ENCODE results near the gene CCL7.

CCL7 gene

DNA sequence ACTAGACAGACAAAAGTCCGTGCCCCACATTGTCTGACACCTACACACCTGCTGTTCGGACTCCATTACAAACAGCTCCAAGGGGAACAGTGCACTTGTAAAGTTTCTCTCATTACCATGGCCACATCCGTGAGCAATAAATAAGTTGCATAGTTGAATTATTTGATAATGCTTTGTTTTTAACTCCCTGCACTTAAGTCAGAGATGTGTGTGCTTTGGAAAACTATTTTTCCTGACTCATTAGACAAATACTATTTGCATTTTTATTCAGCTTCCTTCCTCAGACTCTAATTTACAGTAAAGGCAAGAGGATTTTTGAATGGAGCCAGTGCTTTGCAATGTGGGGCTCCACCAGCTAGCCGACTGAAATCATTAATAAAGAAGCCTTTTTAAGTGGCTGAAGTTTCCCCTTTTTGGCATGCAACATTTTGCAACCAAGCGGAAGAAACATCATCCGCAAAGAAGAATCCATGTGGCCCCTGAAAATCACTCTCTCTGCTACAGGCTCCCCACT is 21.5 kb upstream of the CCL7 start:
- peak in 1 of 2 donors; percentile 8 for DNase-seq

GRCh38 chr17:34249061-34249460 is 21.0 kb upstream of the CCL7 start:
- no peak for DNase-seq

DNA sequence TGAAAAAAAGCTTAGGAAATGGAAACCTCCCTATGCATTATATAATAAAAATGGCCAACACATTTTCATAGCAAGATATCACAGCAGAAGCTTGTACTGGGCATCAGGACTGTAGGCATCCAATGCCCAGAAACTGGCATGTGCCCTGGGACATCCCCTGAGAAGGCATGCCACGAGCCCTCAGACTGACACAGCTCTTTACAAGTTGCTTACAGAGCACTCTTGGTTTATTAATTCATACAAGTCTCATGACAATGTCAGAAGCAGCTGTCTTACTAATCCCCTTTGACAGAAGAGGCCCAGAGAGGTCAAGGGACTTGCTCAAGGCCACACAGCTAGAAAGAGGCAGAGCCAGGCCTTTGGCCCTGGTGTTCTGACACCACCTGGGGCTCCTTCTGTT is 20.5 kb upstream of the CCL7 start:
- peak in 1 of 2 donors; percentile 8 for DNase-seq

GRCh38 chr17:34251186-34251585 is 18.8 kb upstream of the CCL7 start:
- no peak for DNase-seq

- DNase-seq, result peak in 1 of 2 donors; percentile 12
These were observed 18.0 kb upstream of the CCL7 start for GRCh38 chr17:34252095-34252443.

DNA sequence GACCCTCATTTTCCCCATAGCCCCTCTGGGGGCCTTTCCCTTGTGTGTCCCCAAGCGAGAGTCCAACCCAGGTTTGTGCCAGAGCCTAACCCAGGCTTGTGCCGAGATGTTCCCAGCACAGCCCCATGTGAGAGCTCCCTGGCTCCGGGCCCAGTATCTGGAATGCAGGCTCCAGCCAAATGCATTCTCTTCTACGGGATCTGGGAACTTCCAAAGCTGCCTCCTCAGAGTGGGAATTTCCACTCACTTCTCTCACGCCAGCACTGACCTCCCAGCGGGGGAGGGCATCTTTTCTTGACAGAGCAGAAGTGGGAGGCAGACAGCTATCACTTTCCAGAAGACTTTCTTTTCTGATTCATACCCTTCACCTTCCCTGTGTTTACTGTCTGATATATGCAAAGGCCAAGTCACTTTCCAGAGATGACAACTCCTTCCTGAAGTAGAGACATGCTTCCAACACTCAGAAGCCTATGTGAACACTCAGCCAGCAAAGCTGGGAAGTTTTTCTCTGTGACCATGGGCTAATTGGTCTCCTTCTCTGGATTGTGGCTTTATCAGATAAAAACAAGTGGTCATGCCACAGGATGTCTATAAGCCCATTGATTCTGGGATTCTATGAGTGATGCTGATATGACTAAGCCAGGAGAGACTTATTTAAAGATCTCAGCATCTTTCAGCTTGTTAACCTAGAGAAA is 17.4 kb upstream of the CCL7 start:
- DNase-seq, result no peak

DNA sequence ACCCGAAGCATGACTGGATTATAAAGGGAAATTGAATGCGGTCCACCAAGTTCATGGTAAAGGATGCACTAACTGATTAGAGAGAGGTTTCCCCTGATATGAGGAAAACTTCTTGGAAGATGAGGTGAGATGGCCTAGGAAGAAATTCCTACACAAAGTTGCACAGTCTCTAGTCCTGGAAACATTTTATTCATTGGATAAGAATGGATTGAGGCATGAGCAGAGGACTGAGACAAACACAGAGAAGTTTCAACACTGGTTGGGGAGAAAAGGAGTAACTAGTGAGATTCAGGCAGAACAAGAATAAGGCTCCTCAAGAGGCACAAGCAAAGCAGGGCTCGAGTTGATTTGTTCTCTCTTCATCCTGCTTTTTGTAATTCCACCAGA is 16.9 kb upstream of the CCL7 start:
- DNase-seq, result no peak

DNA sequence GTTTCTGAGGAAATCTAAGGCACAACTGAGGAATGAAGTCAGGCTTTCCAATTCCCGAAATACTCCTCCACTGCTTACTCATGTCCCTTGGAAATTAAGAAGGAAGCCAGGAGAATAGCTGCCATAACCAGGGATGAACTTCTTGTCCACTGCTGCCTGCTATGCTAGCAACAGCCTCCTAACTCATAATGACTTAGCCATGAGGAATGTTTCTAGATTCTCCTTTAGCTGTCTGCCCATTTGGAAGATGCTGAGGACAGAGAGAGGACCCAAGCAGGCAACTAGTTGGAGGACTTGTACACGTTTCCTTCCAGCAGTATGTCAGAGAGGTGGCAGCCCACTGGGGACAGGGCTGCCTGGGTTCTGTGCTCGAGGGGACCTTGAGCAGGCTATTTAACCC is 15.9 kb upstream of the CCL7 start:
- no peak for DNase-seq

- peak in 1 of 2 donors; percentile 5 for DNase-seq
These were observed 15.2 kb upstream of the CCL7 start, which contains the start of gene CCL2 for GRCh38 chr17:34254651-34255380. Gene CCL2 (plus strand): TSS chr17:34255285. CDS start chr17:34255350, 65 bp downstream.

DNA sequence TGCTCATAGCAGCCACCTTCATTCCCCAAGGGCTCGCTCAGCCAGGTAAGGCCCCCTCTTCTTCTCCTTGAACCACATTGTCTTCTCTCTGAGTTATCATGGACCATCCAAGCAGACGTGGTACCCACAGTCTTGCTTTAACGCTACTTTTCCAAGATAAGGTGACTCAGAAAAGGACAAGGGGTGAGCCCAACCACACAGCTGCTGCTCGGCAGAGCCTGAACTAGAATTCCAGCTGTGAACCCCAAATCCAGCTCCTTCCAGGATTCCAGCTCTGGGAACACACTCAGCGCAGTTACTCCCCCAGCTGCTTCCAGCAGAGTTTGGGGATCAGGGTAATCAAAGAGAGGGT is 14.7 kb upstream of the CCL7 start:
- DNase-seq, result no peak

- DNase-seq, result no peak
These were observed 14.2 kb upstream of the CCL7 start for GRCh38 chr17:34255841-34256240.

DNA sequence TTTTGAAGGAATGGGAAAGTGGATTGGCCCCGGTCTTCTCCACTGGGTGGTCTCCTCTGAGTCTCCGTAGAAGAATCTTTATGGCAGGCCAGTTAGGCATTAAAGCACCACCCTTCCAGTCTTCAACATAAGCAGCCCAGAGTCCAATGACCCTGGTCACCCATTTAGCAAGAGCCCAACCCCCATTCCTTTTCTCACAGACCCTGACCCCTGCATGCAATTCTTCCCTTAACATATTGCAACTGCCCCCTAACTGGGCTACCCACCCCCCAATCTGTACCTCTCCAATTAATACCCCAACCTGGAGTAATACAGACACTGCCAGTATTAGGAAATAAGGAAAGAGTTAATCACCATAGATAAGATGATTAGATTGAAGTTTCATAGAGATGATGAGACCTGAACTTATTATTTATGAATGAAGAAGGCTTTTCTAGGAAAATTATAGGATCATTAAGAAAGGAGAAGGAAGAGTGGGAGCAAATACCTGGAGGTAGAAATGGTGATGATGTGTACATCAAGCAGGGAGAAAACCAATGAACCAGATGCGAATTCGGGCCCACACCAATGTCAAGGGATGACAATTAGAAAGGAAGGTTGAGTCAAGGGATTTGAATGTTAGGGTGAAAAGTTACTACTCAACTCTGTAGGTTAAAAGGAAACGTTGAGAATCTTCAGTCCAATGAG is 12.6 kb upstream of the CCL7 start:
- DNase-seq, result no peak

DNA sequence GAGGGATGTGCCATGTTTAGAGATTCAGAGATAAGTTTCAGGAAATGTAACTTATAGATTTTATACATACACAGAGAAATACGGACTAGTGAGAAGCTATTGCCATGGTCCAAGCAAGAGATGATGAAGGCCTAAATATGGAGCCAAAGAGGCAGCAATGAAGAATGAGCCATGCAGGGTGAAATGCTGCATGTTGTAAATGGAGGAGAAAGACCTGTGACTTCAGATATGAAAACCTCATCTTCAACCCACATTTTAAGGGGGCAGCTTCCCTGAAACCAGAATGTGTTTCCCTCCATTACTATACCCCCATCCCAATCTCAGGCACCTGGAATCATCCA is 12.1 kb upstream of the CCL7 start:
- DNase-seq, result no peak

GRCh38 chr17:34259146-34259545 is 10.9 kb upstream of the CCL7 start:
- no peak for DNase-seq

GRCh38 chr17:34260861-34261260 is 9.2 kb upstream of the CCL7 start:
- DNase-seq, result no peak

DNA sequence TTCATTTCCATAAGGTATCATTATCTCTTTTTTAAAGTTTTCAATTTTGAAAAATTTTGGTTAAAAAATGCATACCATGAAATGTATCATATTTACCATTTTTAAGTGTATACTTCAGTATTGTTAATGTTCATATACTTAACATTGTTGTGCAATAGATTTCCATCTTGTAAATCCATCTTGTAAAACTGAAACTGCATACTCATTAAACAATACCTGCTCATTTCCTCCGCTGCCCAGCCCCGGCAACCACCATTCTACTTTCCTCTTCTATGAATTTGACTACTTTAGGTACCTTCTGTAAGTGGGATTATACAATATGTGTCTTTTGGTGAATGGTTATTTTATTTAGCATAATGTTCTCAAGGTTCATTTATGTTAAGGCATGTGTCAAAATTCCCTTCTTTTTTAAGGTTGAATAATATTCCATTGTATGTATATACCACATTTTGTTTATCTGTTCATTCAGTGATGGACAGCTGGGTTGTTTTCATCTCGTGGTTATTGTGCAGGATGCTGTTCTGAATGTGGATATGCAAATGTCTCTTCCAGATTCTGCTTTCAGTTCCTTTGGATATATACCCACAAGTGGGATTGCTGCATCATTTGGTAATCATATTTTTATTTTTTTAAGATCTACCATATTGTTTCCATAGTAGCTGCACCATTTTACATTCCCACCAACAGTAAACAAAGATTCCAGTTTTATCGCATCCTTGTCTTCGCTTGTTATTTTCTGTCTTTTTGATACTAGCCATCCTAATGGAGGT is 8.3 kb upstream of the CCL7 start:
- no peak for DNase-seq

DNA sequence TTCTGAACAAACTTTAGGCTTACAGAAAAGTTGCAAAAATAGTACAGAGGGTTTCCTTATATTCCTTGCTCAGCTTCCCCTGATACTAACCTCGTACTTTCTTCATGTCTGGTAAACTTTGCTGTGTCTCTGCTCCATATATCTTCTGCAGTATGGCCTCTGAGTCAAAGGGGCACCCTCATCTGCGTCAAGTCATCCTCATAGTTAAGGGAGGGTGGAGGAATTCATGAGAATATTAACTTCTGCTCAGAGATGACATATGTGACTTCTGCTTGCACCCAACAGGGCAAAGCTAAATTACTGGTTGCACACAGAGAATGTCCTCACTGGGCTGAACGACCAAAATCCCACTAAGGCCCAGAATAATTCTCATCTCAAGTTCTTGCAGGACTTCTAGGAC is 4.3 kb upstream of the CCL7 start:
- DNase-seq, result no peak

DNA sequence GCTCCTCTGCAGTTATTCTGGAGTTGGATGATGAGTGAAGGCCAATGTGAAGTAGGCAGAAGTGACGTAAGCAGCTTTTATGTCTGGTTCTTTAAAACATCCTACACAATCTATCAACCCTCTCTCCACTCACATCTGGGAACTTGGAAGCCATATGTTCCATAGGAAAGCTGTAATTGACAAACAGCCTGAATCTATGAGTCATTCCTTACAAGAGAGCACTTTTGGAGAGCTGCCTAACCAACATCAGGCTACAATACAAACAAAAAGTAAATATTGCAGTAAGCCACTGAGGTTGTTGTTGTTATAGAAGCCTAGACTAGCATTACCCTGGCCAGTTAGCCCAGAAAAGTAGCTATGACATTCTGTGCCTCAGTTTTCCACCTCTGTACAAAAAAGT is 5.9 kb downstream of the CCL7 start:
- no peak for DNase-seq

DNA sequence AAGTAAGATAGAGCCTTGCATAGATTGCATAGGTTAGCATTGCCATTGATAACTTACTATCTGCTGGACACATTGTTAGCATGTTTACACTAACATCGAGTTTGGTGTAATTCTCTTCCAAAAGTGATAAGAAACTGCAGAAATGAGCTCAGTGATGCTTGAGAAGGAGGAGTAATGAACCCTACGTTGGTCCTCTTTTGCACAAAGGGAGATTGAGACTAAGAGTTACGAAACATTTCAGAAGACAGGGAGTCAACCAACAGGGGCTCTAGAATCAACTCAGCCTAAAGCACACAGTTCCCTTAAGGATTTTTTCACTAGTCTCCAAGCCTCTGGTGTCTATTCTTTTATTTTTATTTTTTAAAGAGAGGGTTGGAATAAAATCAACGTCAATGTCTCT is 6.8 kb downstream of the CCL7 start:
- DNase-seq, result no peak

DNA sequence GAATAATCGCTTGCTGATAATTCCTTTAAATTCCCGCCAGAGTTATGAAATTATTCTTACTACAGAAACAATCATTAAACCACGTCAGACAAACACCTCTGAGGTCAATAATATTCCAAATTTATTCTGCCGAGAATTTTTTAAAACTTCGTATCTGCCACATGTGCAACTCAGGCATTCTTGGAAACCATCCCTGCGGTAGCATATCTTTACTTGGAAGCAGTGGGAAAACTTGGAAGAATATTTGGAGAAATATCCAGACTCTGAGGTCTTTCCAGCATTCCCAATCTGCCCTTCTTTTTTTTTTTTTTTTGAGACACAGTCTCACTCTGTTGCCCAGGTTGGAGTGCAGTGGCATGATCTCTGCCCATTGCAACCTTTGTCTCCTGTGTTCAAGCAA is 13.6 kb downstream of the CCL7 start:
- DNase-seq, result no peak

DNA sequence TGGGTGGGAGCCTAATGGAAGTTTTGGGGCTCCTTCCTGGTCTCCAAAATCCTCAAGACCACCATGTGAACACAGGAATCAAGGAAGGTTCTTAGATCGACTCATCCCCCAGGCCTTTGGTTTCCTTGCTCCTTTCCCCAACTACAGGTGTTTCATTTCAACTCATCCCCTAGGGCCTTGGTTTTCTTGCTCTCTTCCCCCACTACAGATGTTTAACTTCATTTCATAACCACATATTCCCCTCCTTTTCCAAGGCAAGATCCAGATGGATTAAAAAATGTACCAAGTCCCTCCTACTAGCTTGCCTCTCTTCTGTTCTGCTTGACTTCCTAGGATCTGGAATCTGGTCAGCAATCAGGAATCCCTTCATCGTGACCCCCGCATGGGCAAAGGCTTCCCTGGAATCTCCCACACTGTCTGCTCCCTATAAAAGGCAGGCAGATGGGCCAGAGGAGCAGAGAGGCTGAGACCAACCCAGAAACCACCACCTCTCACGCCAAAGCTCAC is 15.3 kb downstream of the CCL7 start, which contains the start of gene CCL11:
Gene CCL11, plus strand, starts transcription at position 457 of the 507 bp plus-strand sequence. CDS start 67 bp downstream, outside the sequence.
- DNase-seq, result no peak

DNA sequence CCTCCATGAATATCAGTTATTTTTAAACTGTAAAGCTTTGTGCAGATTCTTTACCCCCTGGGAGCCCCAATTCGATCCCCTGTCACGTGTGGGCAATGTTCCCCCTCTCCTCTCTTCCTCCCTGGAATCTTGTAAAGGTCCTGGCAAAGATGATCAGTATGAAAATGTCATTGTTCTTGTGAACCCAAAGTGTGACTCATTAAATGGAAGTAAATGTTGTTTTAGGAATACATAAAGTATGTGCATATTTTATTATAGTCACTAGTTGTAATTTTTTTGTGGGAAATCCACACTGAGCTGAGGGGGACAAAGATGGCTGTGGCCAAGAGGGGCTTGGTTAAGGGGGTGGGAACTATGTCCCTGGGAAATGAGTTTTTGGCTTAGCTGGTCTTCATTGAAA is 17.9 kb downstream of the CCL7 start:
- DNase-seq, result no peak

DNA sequence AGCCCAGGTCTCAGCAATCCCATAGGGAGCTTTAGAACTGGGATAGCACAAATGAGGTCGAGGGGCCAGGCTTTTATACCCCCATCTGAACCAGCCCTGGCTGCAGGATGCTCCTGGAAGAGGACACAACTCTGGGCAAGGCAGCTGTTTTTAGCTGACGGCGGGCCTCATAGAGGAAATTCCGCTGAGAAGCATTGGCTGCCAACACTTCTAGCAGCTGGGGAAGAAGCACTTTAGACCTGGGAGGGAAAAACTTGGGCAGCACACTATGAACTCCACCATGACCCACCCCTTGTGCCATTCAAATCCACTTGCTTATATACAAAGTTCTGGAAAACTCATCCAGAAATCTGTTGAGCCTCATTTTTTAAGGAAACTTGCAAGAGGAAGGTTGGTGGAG is 20.6 kb downstream of the CCL7 start:
- no peak for DNase-seq
